SK-N-MC (cell line): ENCODE measurements around the gene DNER.

ENCODE experiments used
- EZH2 ChIP-seq: fragments of 200-600 bp; sonication (generic); IDR thresholded peaks from one replicate; pipeline ENCODE4 v1.6.1; 2017; ENCODE audit warnings: antibody characterized with exemption
- POLR2AphosphoS5 ChIP-seq: IDR thresholded peaks from 2 replicates; pipeline ENCODE4 v1.6.1; 2012; ENCODE audit warnings: mild to moderate bottlenecking, low read depth, low read length, borderline replicate concordance

DNA sequence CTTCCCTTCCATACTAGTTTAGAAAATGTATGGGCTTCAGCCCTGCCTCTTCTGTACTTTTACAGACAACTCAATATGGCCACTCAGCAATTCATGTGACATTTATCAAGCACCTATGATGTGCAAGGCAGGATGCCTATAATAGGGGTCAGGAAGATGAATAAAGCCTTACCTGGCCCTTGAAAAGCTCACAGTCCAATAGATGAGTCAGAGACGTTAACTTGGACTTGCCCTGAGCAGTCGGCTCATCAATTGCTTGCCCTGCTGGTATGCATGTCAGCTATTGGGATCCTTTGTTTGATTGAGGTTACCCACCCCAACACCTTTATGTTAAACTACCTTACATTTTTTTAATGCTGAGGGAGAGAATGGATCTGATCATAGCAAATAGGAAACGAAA, 116.1 kb downstream of the DNER start:
- TF ChIP-seq EZH2 (no peak), POLR2AphosphoS5 (no peak)
